SK-N-SH treated with all-trans-retinoic acid at 6 μM for 48 hours (cell line): ENCODE measurements around the gene SMAD3.

Source experiments
- ARNTL ChIP-seq: fragments of 450-650 bp; formaldehyde crosslinking; IDR thresholded peaks from 2 replicates; pipeline ENCODE4 v1.5.0; 2020; ENCODE audit warnings: low read depth, mild to moderate bottlenecking, moderate library complexity, borderline replicate concordance
- CREB5 ChIP-seq: fragments of 250-450 bp; sonication (Bioruptor Pico); IDR thresholded peaks from 2 replicates; pipeline ENCODE4 v1.5.1; 2020; ENCODE audit warnings: low read depth, mild to moderate bottlenecking, moderate library complexity
- CSRNP3 ChIP-seq: fragments of 250-450 bp; sonication (Bioruptor Pico); IDR thresholded peaks from 2 replicates; pipeline ENCODE4 v1.5.1; 2021; ENCODE audit warnings: mild to moderate bottlenecking, moderate library complexity
- PATZ1 ChIP-seq: fragments of 250-450 bp; sonication (Bioruptor Pico); IDR thresholded peaks from 2 replicates; pipeline ENCODE4 v1.8.0; 2020; ENCODE audit warnings: mild to moderate bottlenecking, moderate library complexity, borderline replicate concordance
- POU6F1 ChIP-seq: fragments of 250-450 bp; sonication (Bioruptor Pico); IDR thresholded peaks from 2 replicates; pipeline ENCODE4 v1.8.0; 2021; ENCODE audit warnings: low read depth, mild to moderate bottlenecking, moderate library complexity, borderline replicate concordance
- PPARA ChIP-seq: fragments of 250-450 bp; sonication (Bioruptor Pico); IDR thresholded peaks from 2 replicates; pipeline ENCODE4 v1.5.0; 2020; ENCODE audit warnings: mild to moderate bottlenecking, borderline replicate concordance
- RARB ChIP-seq: fragments of 250-450 bp; sonication (Bioruptor Pico); IDR thresholded peaks from 2 replicates; pipeline ENCODE4 v1.8.0; 2021; ENCODE audit warnings: mild to moderate bottlenecking, moderate library complexity
- TCF4 ChIP-seq: fragments of 250-450 bp; sonication (Bioruptor Pico); IDR thresholded peaks from 2 replicates; pipeline ENCODE4 v1.8.0; 2021; ENCODE audit warnings: mild to moderate bottlenecking, moderate library complexity, borderline replicate concordance
- TOX ChIP-seq: fragments of 250-450 bp; sonication (Bioruptor Pico); IDR thresholded peaks from 2 replicates; pipeline ENCODE4 v1.8.0; 2021; ENCODE audit warnings: mild to moderate bottlenecking, moderate library complexity, borderline replicate concordance
- ZC3H10 ChIP-seq: fragments of 250-450 bp; sonication (Bioruptor Pico); IDR thresholded peaks from 2 replicates; pipeline ENCODE4 v1.5.1; 2021; ENCODE audit warnings: mild to moderate bottlenecking, moderate library complexity
- ZFP3 ChIP-seq: fragments of 250-450 bp; sonication (Bioruptor Pico); IDR thresholded peaks from 2 replicates; pipeline ENCODE4 v1.5.0; 2020; ENCODE audit warnings: mild to moderate bottlenecking, moderate library complexity
- ZFP30 ChIP-seq: fragments of 450-650 bp; formaldehyde crosslinking; IDR thresholded peaks from 2 replicates; pipeline ENCODE4 v1.5.0; 2022; ENCODE audit warnings: mild to moderate bottlenecking, moderate library complexity
- ZNF565 ChIP-seq: fragments of 450-650 bp; formaldehyde crosslinking; conservative IDR thresholded peaks from 2 replicates; pipeline ENCODE4 v1.5.0; 2020; ENCODE audit warnings: low read depth, mild to moderate bottlenecking, moderate library complexity
- ZNF8 ChIP-seq: fragments of 450-650 bp; formaldehyde crosslinking; IDR thresholded peaks from 2 replicates; pipeline ENCODE4 v1.5.0; 2020; ENCODE audit warnings: mild to moderate bottlenecking, moderate library complexity

GRCh38 chr15:67137951-67138848 lies 72.8 kb downstream of the SMAD3 start:
- no peak for TF ChIP-seq CREB5
- TF ChIP-seq RARB, result no peak
- TF ChIP-seq ZNF565, result no peak
- no peak for TF ChIP-seq ARNTL (CRISPR knock-in tag)
- no peak for TF ChIP-seq ZNF8 (CRISPR knock-in tag)
- no peak for TF ChIP-seq POU6F1
- no peak for TF ChIP-seq TOX (CRISPR knock-in tag)
- TF ChIP-seq ZFP3, result no peak
- no peak for TF ChIP-seq CSRNP3 (CRISPR knock-in tag)
- no peak for TF ChIP-seq PATZ1 (CRISPR knock-in tag)
- no peak for TF ChIP-seq PPARA (CRISPR knock-in tag)
- no peak for TF ChIP-seq TCF4 (CRISPR knock-in tag)
- no peak for TF ChIP-seq ZC3H10 (CRISPR knock-in tag)
- no peak for TF ChIP-seq ZFP30 (CRISPR knock-in tag)
